B cell (primary cell): Measurements from ENCODE around the gene SLC25A29. TPM values are rescaled to one million over a fixed set of nuclear protein-coding genes. Genes with fewer than 3 reads are reported as not detected.

Experiments
- ATAC-seq: fragments of 200-7000 bp; cut with Tn5 transposase; one replicate; pipeline ENCODE4 v1.10.0; 2021; ENCODE audit warnings: low read depth, mild to moderate bottlenecking, moderate number of reproducible peaks, moderate library complexity
- CTCF ChIA-PET: fragments of 350-600 bp; sonication (Branson Sonifier 250); formaldehyde crosslinking; loops from one replicate; lab custom pipeline; 2021; ENCODE audit warnings: antibody characterized with exemption, inconsistent platforms; lab: Charles Lee
- POLR2A ChIA-PET: fragments of 350-600 bp; sonication (Branson Sonifier 250); formaldehyde crosslinking; loops from one replicate; lab custom pipeline; 2021; ENCODE audit warnings: antibody characterized with exemption; lab: Charles Lee
- DNase-seq: peaks from one replicate; pipeline ENCODE4 v3.0.0; 2013
- H2AFZ ChIP-seq: 2 replicates; pipeline ENCODE4 v1.6.1; 2012; ENCODE audit warnings: mild to moderate bottlenecking, low read depth, low read length; ENCODE audit not compliant: insufficient read depth, poor library complexity, severe bottlenecking
- H3K27ac ChIP-seq, 2 donors: 1 replicate in 1 of 2; 2 replicates in 1 of 2; pipeline ENCODE4 v1.5.1; 2012 to 2013; ENCODE audit warnings: low read length in 2 of 2, mild to moderate bottlenecking in 2 of 2, moderate library complexity in 1 of 2
- H3K27me3 ChIP-seq, 4 experiments: fragments of 200-600 bp in 1 of 4; sonication (generic) in 1 of 4; replicated peaks in 1 of 4; 1 replicate in 2 of 4; 2 replicates in 2 of 4; pipeline versions ENCODE4 v1.6.1 to v1.7.0; 2013 to 2016; ENCODE audit warnings: low read length in 3 of 4, mild to moderate bottlenecking in 2 of 4, mixed read lengths in 1 of 4, moderate library complexity in 1 of 4; ENCODE audit not compliant: insufficient read depth in 4 of 4, control insufficient read depth in 3 of 4; ENCODE audit errors: control extremely low read depth in 1 of 4
- H3K36me3 ChIP-seq, 2 experiments: replicated peaks in 1 of 2; 1 replicate in 1 of 2; 2 replicates in 1 of 2; pipeline versions ENCODE4 v1.6.1 to v1.7.1; 2013; ENCODE audit warnings: low read length in 1 of 2; ENCODE audit not compliant: insufficient read depth in 2 of 2, control insufficient read depth in 1 of 2; ENCODE audit errors: control extremely low read depth in 1 of 2, extremely low read depth in 1 of 2
- H3K4me1 ChIP-seq, 2 donors: fragments of 200-600 bp in 1 of 2; sonication (generic) in 1 of 2; 1 replicate in 1 of 2; 2 replicates in 1 of 2; pipeline versions ENCODE4 v1.5.1 to v1.6.1; 2013 to 2017; ENCODE audit warnings: low read length in 2 of 2; ENCODE audit not compliant: control insufficient read depth in 2 of 2, insufficient read depth in 2 of 2
- H3K4me2 ChIP-seq: replicated peaks from 2 replicates; pipeline ENCODE3; 2012; ENCODE audit warnings: mild to moderate bottlenecking, low read depth, low read length; ENCODE audit not compliant: poor library complexity, severe bottlenecking
- H3K4me3 ChIP-seq, 5 experiments: fragments of 200-600 bp in 1 of 5; sonication (generic) in 1 of 5; 1 replicate in 3 of 5; 2 replicates in 2 of 5; pipeline versions ENCODE4 v1.5.1 to v1.7.0; 2011 to 2016; ENCODE audit warnings: low read length in 4 of 5, mild to moderate bottlenecking in 4 of 5, low read depth in 2 of 5, control low read depth in 1 of 5, moderate library complexity in 1 of 5; ENCODE audit not compliant: insufficient read depth in 1 of 5; ENCODE audit errors: control extremely low read depth in 1 of 5, extremely low read depth in 1 of 5
- H3K79me2 ChIP-seq: fragments of 200-600 bp; sonication (generic); one replicate; pipeline ENCODE4 v1.6.0; 2016; ENCODE audit warnings: low read length; ENCODE audit not compliant: control insufficient read depth, insufficient read depth
- H3K9ac ChIP-seq: fragments of 200-600 bp; sonication (generic); 2 replicates; pipeline ENCODE4 v1.6.1; 2017; ENCODE audit warnings: mild to moderate bottlenecking, low read length, moderate library complexity
- H3K9me3 ChIP-seq, 3 donors: one replicate each; pipeline versions ENCODE4 v1.6.1 to v1.7.1; 2013; ENCODE audit warnings: low read length in 2 of 3; ENCODE audit not compliant: control insufficient read depth in 2 of 3, insufficient read depth in 1 of 3; ENCODE audit errors: control extremely low read depth in 1 of 3
- H4K20me1 ChIP-seq: 2 replicates; pipeline ENCODE4 v1.6.0; 2012; ENCODE audit warnings: mild to moderate bottlenecking, low read length; ENCODE audit not compliant: insufficient read depth, control insufficient read depth, poor library complexity, severe bottlenecking
- H3K27ac Mint-ChIP-seq: one replicate; pipeline ENCODE4 v1.8.0; 2021; ENCODE audit warnings: mixed read lengths
- H3K27me3 Mint-ChIP-seq: one replicate; pipeline ENCODE4 v1.8.0; 2021; ENCODE audit warnings: mixed read lengths
- H3K4me1 Mint-ChIP-seq: one replicate; pipeline ENCODE4 v1.8.0; 2021; ENCODE audit warnings: mixed read lengths
- H3K4me3 Mint-ChIP-seq: one replicate; pipeline ENCODE4 v1.8.0; 2021; ENCODE audit warnings: mixed read lengths
- H3K9me3 Mint-ChIP-seq: one replicate; pipeline ENCODE4 v1.8.0; 2022; ENCODE audit warnings: mixed read lengths; ENCODE audit not compliant: insufficient read depth
- EZH2 ChIP-seq: IDR thresholded peaks from 2 replicates; pipeline ENCODE4 v1.6.1; 2012; ENCODE audit warnings: borderline replicate concordance, low read depth, mild to moderate bottlenecking, moderate library complexity, low read length; ENCODE audit not compliant: insufficient read depth, poor library complexity, severe bottlenecking
- WGBS: methylation state at CpG from one replicate; pipeline ENCODE4 v1.1.5; 2013; ENCODE audit warnings: missing lambda C conversion rate; ENCODE audit not compliant: insufficient coverage; 5-methylcytosine and 5-hydroxymethylcytosine counted together
- intact Hi-C: fragments of 100-400 bp; cut with micrococcal nuclease; formaldehyde crosslinking; loops from one replicate; pipeline ENCODE4 v1.10.0; 2022
- polyA plus RNA-seq: library from polyadenylated mRNA; depleted of rRNA; stranded (reverse); fragments of >200 nt; gene quantifications from 2 replicates; pipeline ENCODE4 v1.2.3, GENCODE V29; 2012
- total RNA-seq, 2 donors: library from RNA; stranded (reverse); fragments of 120-200 nt in 1 of 2; gene quantifications; 1 replicate in 1 of 2; 2 replicates in 1 of 2; pipeline versions ENCODE4 v1.2.3 to v1.2.4, GENCODE V29; 2013 to 2022
- TF ChIP-seq, protein P1 (sequence below): fragments of 200-600 bp; IDR thresholded peaks from one replicate; pipeline ENCODE4 v1.8.0; 2022; ENCODE audit warnings: antibody characterized with exemption, mild to moderate bottlenecking

The SLC25A29 gene
- total and polyA plus RNA-seq, 2 donors (not counting 1 experiment from before 2014, with no cell fraction given) = 15.1 to 99.9 TPM

- Histone ChIP-seq H3K9me3 (no peaks in the 10 kb centered on the region), H3K4me3 (no peak overlapping the region), H3K4me2 (no peak overlapping the region), H3K27me3 (no peaks in the 10 kb centered on the region), H3K4me1 (no peaks in the 10 kb centered on the region), H4K20me1 (no peaks in the 10 kb centered on the region), H3K79me2 (no peaks in the 10 kb centered on the region), H2AFZ (no peak overlapping the region), H3K36me3 (no peaks in the 10 kb centered on the region), H3K9ac (no peak overlapping the region), H3K27ac (no peak overlapping the region)
- DNase-seq (no peak), ATAC-seq (no peak)
- H3K9me3 Mint-ChIP-seq = no peaks in the 10 kb centered on the region
- no peaks in the 10 kb centered on the region for H3K4me1 Mint-ChIP-seq
- H3K27ac Mint-ChIP-seq = no peak overlapping the region
- TF ChIP-seq, protein P1, sequence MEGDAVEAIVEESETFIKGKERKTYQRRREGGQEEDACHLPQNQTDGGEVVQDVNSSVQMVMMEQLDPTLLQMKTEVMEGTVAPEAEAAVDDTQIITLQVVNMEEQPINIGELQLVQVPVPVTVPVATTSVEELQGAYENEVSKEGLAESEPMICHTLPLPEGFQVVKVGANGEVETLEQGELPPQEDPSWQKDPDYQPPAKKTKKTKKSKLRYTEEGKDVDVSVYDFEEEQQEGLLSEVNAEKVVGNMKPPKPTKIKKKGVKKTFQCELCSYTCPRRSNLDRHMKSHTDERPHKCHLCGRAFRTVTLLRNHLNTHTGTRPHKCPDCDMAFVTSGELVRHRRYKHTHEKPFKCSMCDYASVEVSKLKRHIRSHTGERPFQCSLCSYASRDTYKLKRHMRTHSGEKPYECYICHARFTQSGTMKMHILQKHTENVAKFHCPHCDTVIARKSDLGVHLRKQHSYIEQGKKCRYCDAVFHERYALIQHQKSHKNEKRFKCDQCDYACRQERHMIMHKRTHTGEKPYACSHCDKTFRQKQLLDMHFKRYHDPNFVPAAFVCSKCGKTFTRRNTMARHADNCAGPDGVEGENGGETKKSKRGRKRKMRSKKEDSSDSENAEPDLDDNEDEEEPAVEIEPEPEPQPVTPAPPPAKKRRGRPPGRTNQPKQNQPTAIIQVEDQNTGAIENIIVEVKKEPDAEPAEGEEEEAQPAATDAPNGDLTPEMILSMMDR = no peak
- no peak for TF ChIP-seq EZH2
- no peak overlapping the region for H3K4me3 Mint-ChIP-seq
- intact Hi-C loops = no loop called here
- 88% methylated on average over 17 of the region's 17 CpGs for WGBS
- ChIA-PET CTCF (no interaction called here), POLR2A (no interaction called here)
- no peaks in the 10 kb centered on the region for H3K27me3 Mint-ChIP-seq
Measured at GRCh38 chr14:100325231-100325632, 19.0 kb upstream of the SLC25A29 start.

DNA sequence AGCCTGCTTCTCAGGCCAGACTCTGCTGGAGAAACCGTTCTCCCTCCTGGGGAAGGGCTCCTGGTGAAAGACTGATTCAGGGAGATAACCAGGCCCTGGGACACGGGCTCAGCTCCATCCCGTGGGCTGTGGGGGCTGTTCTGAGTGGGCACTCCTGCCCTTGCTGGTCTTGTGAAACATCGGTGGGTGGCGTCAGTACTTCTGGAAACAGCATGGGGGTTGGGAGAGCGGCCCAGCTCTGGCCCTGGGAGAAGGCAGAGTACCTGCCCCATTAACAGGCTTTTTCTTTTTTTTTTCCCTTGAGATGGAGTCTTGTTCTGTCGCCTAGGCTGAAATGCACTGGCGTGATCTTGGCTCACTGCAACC is 17.7 kb upstream of the SLC25A29 start:
- Histone ChIP-seq H2AFZ (no peak overlapping the region), H3K36me3 (no peaks in the 10 kb centered on the region), H3K9me3 (no peaks in the 10 kb centered on the region), H3K9ac (no peak overlapping the region), H4K20me1 (no peaks in the 10 kb centered on the region), H3K27me3 (no peaks in the 10 kb centered on the region), H3K4me2 (no peak overlapping the region), H3K4me3 (no peak overlapping the region), H3K79me2 (no peaks in the 10 kb centered on the region), H3K4me1 (no peaks in the 10 kb centered on the region), H3K27ac (no peak overlapping the region)
- no peak overlapping the region for H3K27ac Mint-ChIP-seq
- POLR2A ChIA-PET = no interaction called here
- CTCF ChIA-PET = no interaction called here
- no peak for ATAC-seq
- 95% methylated on average over 8 of the region's 8 CpGs for WGBS
- intact Hi-C loops = no loop called here
- H3K9me3 Mint-ChIP-seq = no peaks in the 10 kb centered on the region
- H3K4me3 Mint-ChIP-seq = no peak overlapping the region
- H3K4me1 Mint-ChIP-seq = peaks cover 1% of the 10 kb centered on the region
- H3K27me3 Mint-ChIP-seq = no peaks in the 10 kb centered on the region
- no peak for TF ChIP-seq EZH2
- TF ChIP-seq, protein P1 = no peak
- DNase-seq = no peak
